ENCODE data around the gene PRSS27.

Gene PRSS27

GRCh38 chr16:2701713-2702437 lies 18.1 kb downstream of the PRSS27 start:
- Histone ChIP-seq H4K20me1 (ENCODE audit: insufficient read depth, low read length) (no peaks in the 10 kb centered on the region), H3K9me2 (ENCODE audit: low read depth, low read length) (no peaks in the 10 kb centered on the region), H3K36me3 (ENCODE audit: insufficient read depth, low read length) (peaks cover 21% of the 10 kb centered on the region; the same call in 1 of the 2 replicates)

GRCh38 chr16:2701272-2701671 lies 18.8 kb downstream of the PRSS27 start:
- no peaks in the 10 kb centered on the region for H3K27me3 ChIP-seq (ENCODE audit: insufficient read depth, low read length)
- H3K79me2 ChIP-seq (ENCODE audit: insufficient read depth, low read length), result no peaks in the 10 kb centered on the region
- no peaks in the 10 kb centered on the region for H3K9me3 ChIP-seq (ENCODE audit: low read length)
- no peak overlapping the region for H3K9ac ChIP-seq (ENCODE audit: low read length)
- H3K36me3 ChIP-seq (ENCODE audit: insufficient read depth, low read length), result peaks cover 21% of the 10 kb centered on the region; the same call in 1 of the 2 replicates
- no peak overlapping the region for H3K27ac ChIP-seq (ENCODE audit: low read depth, low read length, poor library complexity, severe bottlenecking)
- no peak overlapping the region for H2AFZ ChIP-seq (ENCODE audit: low read length)
- no peaks in the 10 kb centered on the region for H4K20me1 ChIP-seq (ENCODE audit: insufficient read depth, low read length)
- TF ChIP-seq EZH2 (IDR thresholded peaks at IDR 0.05; ENCODE audit: borderline replicate concordance, low read length), result no peak
- TF ChIP-seq, protein P1, sequence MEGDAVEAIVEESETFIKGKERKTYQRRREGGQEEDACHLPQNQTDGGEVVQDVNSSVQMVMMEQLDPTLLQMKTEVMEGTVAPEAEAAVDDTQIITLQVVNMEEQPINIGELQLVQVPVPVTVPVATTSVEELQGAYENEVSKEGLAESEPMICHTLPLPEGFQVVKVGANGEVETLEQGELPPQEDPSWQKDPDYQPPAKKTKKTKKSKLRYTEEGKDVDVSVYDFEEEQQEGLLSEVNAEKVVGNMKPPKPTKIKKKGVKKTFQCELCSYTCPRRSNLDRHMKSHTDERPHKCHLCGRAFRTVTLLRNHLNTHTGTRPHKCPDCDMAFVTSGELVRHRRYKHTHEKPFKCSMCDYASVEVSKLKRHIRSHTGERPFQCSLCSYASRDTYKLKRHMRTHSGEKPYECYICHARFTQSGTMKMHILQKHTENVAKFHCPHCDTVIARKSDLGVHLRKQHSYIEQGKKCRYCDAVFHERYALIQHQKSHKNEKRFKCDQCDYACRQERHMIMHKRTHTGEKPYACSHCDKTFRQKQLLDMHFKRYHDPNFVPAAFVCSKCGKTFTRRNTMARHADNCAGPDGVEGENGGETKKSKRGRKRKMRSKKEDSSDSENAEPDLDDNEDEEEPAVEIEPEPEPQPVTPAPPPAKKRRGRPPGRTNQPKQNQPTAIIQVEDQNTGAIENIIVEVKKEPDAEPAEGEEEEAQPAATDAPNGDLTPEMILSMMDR (IDR thresholded peaks at IDR 0.05; ENCODE audit: low read length), result no peak
- no peaks in the 10 kb centered on the region for H3F3A ChIP-seq (ENCODE audit: insufficient read depth, low read length)
- H3K4me2 ChIP-seq (ENCODE audit: low read length), result no peak overlapping the region
- H3K4me1 ChIP-seq (ENCODE audit: insufficient read depth, low read length, severe bottlenecking), result no peaks in the 10 kb centered on the region
- H3K9me2 ChIP-seq (ENCODE audit: low read depth, low read length), result no peaks in the 10 kb centered on the region
- H3K4me3 ChIP-seq (ENCODE audit: low read depth, low read length, poor library complexity, severe bottlenecking), result no peak overlapping the region

More at GRCh38 chr16:2701713-2702437, 18.1 kb downstream of the PRSS27 start:
- Histone ChIP-seq H3K9ac (ENCODE audit: low read length) (no peak overlapping the region), H3K4me1 (ENCODE audit: insufficient read depth, low read length, severe bottlenecking) (no peaks in the 10 kb centered on the region), H3K27ac (ENCODE audit: low read depth, low read length, poor library complexity, severe bottlenecking) (no peak overlapping the region), H3K9me3 (ENCODE audit: low read length) (no peaks in the 10 kb centered on the region), H3K79me2 (ENCODE audit: insufficient read depth, low read length) (no peaks in the 10 kb centered on the region), H3K4me3 (ENCODE audit: low read depth, low read length, poor library complexity, severe bottlenecking) (no peak overlapping the region), H3K27me3 (ENCODE audit: insufficient read depth, low read length) (no peaks in the 10 kb centered on the region), H3K4me2 (ENCODE audit: low read length) (no peak overlapping the region), H3F3A (ENCODE audit: insufficient read depth, low read length) (no peaks in the 10 kb centered on the region), H2AFZ (ENCODE audit: low read length) (no peak overlapping the region)
- TF ChIP-seq EZH2 (IDR thresholded peaks at IDR 0.05; ENCODE audit: borderline replicate concordance, low read length), result no peak
- TF ChIP-seq, protein P1 (IDR thresholded peaks at IDR 0.05; ENCODE audit: low read length), result no peak

- Histone ChIP-seq H2AFZ (ENCODE audit: low read length) (no peak overlapping the region), H3K36me3 (ENCODE audit: insufficient read depth, low read length) (peaks cover 21% of the 10 kb centered on the region; the same call in 1 of the 2 replicates), H3K27ac (ENCODE audit: low read depth, low read length, poor library complexity, severe bottlenecking) (no peak overlapping the region), H3K4me1 (ENCODE audit: insufficient read depth, low read length, severe bottlenecking) (no peaks in the 10 kb centered on the region), H3F3A (ENCODE audit: insufficient read depth, low read length) (no peaks in the 10 kb centered on the region), H3K9ac (ENCODE audit: low read length) (no peak overlapping the region), H3K9me3 (ENCODE audit: low read length) (no peaks in the 10 kb centered on the region), H3K9me2 (ENCODE audit: low read depth, low read length) (no peaks in the 10 kb centered on the region), H3K27me3 (ENCODE audit: insufficient read depth, low read length) (no peaks in the 10 kb centered on the region), H3K4me3 (ENCODE audit: low read depth, low read length, poor library complexity, severe bottlenecking) (no peak overlapping the region), H3K4me2 (ENCODE audit: low read length) (no peak overlapping the region), H4K20me1 (ENCODE audit: insufficient read depth, low read length) (no peaks in the 10 kb centered on the region), H3K79me2 (ENCODE audit: insufficient read depth, low read length) (no peaks in the 10 kb centered on the region)
- TF ChIP-seq, protein P1 (IDR thresholded peaks at IDR 0.05; ENCODE audit: low read length), result no peak
- TF ChIP-seq EZH2 (IDR thresholded peaks at IDR 0.05; ENCODE audit: borderline replicate concordance, low read length), result no peak
These were observed 19.2 kb downstream of the PRSS27 start for GRCh38 chr16:2700786-2701185.
